HG03521 (cell line): ENCODE results near the gene TMEM121.

Source experiments
- ATAC-seq: cut with Tn5 transposase; IDR thresholded peaks from one replicate; pipeline ENCODE4 v1.9.1; 2021; ENCODE audit warnings: mild to moderate bottlenecking, moderate library complexity; ENCODE audit not compliant: unreplicated experiment

TMEM121 gene

GRCh38 chr14:105527381-105527825 lies 1.0 kb downstream of the TMEM121 start:
- ATAC-seq, result no peak

- no peak for ATAC-seq
Measured at GRCh38 chr14:105527826-105528585, 1.6 kb downstream of the TMEM121 start.

GRCh38 chr14:105528586-105529318 lies 2.4 kb downstream of the TMEM121 start:
- no peak for ATAC-seq

GRCh38 chr14:105529319-105529568 lies 2.9 kb downstream of the TMEM121 start:
- ATAC-seq, result no peak

- ATAC-seq, result no peak
Measured at GRCh38 chr14:105529569-105530284, 3.3 kb downstream of the TMEM121 start.

- no peak for ATAC-seq
Measured at GRCh38 chr14:105530285-105531087, 4.1 kb downstream of the TMEM121 start.

- no peak for ATAC-seq
Measured at GRCh38 chr14:105531088-105531893, 4.9 kb downstream of the TMEM121 start.

GRCh38 chr14:105531894-105532623 lies 5.7 kb downstream of the TMEM121 start:
- ATAC-seq, result no peak

GRCh38 chr14:105532735-105533141 lies 6.4 kb downstream of the TMEM121 start:
- no peak for ATAC-seq

GRCh38 chr14:105533391-105533790 lies 7.0 kb downstream of the TMEM121 start:
- ATAC-seq, result no peak

GRCh38 chr14:105533811-105534498 lies 7.6 kb downstream of the TMEM121 start:
- ATAC-seq, result no peak

GRCh38 chr14:105534586-105534985 lies 8.2 kb downstream of the TMEM121 start:
- ATAC-seq, result no peak

- no peak for ATAC-seq
Measured at GRCh38 chr14:105536051-105536450, 9.7 kb downstream of the TMEM121 start.

- ATAC-seq, result no peak
Measured at GRCh38 chr14:105536691-105537579, 10.6 kb downstream of the TMEM121 start.

GRCh38 chr14:105537580-105538474 lies 11.4 kb downstream of the TMEM121 start:
- ATAC-seq, result no peak

GRCh38 chr14:105538481-105539049 lies 12.2 kb downstream of the TMEM121 start:
- ATAC-seq, result no peak

GRCh38 chr14:105540811-105541210 lies 14.4 kb downstream of the TMEM121 start:
- ATAC-seq, result no peak
